Activated CD8-positive, alpha-beta memory T cell treated with anti-CD3 and anti-CD28 coated beads for 4 hours (primary cell): ENCODE measurements around the gene CPSF3.

Experiments
- DNase-seq, 2 donors: peaks; one replicate each; pipeline ENCODE4 v3.0.0-alpha.2; 2020; ENCODE audit warnings: low read depth in 2 of 2

The CPSF3 gene

DNA sequence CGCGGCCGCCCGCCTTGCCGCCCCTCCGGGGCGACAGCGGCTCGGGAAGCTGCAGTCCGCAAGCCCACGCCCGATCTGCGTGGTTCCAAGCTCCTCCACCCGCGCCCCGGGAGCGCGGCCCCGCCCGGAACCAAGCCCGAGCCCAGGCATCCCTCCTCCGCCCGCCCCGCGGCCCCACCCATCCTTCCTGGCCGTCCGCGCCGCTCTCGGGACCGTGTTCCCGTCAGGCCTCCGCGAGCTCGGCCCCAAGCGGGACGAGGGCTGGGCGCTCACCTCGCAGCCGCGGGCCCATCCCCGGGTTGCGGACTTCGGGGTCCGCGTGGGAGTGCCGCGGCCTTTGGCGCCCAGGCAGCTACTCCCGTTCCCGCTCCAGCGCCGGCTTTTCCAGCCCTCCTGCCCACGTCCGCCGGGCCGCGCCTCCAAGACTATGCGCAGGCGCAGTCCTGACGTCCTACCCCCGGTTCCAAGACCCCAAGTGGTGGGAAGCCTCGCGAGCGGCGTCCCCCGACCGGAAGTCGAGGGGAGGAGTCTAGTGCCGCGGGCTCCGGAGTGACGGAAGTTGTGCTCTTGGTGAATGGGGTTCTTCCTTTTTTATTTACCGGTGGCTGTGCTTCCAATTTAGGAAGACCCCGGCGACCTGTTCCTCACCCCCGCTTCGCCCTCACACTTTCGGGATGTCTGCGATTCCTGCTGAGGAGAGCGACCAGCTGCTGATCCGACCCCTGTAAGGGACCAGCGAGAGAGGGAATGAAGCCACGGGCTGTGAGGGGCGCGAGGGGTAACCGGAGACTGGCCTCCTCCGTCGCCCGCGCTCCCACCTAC is at the start of gene CPSF3, which contains the start of gene ITGB1BP1:
TSS of gene CPSF3 (plus strand) at position 555 of the 822 bp plus-strand sequence. CDS start at position 675, 120 bp downstream.
TSS of gene ITGB1BP1 (minus strand) at position 429 of the 822 bp plus-strand sequence. CDS start 4,831 bp downstream, outside the sequence.
- peak; percentile 95 for DNase-seq

DNA sequence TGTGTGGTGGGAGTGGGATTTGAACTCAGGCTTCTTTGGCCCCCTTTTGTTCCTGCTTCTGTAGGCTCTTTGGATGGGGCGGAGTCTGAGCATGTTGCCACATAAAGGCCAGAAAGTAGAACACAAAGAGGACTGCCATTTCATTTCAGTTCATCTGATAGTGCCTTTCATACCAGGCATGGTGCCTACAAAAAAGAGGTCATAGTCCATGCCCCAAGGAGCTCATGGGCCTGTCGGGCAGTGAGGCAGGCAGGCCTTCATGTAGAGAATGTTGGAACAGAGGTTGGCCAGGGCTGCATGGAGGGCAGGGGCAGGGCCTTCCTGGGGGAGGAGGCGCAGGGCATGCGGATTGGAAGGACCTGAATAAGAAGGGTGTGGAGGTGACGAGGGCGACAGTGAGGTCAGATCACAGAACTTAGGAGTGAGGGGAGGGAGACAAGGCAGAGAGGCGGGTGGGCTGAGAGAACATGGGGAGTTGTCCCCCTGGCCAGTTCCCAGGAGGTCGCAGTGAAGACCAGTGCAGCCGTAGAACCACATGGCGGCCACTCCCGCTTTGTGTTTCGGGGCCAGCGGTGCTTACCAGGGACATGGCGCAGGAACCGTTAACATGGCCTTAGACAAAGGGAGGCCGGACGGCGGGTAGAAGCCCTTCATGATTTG is 49.3 kb upstream of the CPSF3 start:
- DNase-seq, result no peak

DNA sequence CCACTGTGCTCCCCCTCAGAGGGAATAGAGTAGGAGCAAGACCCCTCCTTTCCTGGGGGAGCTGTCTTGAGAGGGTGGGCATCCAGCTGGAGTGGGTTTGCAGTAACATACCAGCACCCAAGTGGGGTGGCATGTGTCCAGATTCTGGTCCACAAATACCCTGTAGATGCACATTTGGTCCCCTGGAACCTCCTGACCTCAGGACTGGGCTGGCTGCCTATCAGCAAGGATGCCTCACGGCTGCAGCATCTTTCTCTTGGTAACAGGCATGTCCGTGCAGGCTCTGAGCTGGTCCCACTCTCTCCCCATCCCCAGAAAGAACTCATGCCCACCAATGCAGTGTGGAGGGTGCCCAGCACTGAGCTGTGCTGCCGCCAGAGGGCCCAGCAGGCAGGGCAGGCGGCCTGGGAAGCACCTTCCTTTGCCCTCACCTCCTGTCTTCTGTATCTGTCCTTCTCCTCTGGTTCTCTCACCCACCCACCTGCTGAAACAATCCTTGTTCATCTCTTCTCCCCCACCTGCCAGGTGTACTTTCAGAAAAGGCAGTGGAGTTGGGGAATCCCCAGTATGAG is 47.5 kb upstream of the CPSF3 start:
- DNase-seq, result no peak

DNA sequence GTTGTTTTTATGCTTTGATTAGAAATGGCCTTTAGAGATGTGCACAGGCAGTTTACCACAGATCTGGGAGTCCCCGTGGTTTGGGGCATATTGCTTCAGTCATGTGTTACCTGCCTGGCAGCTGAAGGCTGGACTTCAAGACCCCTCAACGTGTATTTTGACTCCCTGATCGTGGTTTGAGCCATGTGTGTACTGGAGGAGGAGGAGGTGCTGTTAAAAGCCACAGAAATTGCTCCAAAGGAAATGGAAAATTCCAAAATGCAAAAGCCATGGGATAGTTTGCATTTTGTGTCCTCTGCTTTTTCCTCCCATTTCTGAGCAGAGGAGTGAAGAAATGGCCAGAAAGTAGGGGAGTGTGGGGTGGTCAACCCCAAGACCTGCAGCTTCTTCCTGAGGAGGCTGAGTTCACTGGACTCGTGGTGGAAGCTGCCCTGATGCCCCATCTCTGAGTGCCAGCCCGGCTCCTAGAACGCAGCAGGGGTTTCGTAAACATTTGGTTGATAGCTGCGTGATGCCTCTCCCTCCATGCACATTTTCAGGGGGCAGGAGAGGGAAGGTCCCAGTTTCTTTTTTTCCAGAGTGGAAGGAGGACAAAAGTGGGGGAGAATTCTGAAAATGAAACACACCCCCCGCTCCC is 45.9 kb upstream of the CPSF3 start:
- no peak for DNase-seq

DNA sequence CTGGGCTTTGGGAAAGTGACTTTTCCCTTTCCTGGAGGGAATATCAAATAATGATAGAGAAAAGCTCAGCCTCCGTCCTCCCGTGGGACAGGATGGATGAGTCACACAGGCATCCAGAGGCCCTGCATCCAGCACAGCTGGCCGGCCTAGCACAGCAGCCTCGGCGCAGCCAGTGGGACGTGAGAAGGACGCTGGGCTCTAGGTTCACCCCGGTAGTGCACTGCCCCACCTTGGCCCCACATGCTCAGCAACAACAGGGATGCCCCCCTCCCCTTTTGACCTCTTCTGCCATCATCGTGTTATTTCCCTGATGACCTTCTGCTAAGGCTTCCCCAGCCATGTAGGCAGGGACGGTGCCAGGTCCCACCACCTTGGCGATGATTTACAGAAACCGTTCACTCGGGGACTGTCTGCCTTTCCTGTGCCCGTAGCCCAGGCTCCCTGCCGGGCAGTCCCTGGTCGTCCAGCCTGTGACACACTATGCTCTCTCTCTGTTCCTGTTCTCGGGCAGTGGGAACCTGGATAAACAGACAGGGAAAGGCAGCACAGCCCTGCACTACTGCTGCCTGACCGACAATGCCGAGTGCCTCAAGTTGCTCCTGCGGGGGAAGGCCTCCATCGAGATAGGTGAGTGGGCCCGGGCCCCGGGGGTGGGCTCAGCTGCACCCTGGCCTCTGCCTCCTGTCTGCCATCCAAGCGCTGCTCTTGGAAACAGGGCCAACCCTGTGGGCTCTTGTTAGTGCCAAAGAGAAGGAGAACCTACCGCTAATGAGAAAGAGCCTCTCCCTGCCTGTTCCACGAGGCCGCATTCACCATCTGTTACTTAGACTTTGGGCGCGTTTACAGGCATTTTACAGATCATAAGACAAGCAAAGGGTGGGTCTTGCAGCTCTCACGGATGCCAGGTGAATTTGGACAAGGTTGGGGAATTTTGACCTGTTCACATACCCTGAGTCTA is 44.7 kb upstream of the CPSF3 start:
- DNase-seq, result no peak

DNA sequence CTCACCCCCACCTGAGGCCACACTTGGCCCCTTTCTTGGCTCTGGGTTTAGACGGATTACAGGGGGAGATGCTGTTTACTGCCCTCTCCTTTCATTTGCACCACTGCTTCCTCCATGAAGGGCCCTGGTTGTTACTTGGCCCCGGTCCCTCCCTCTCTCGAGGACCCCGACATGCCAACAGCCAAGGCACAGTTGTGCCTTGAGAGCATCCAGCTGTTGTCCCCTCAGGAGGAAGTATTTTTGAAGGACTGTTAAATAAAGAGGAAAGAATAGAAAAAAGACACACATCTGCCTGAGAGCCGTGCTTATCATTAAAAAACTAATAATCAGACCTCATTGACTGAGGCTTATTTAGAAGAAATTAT is 44.1 kb upstream of the CPSF3 start:
- no peak for DNase-seq

DNA sequence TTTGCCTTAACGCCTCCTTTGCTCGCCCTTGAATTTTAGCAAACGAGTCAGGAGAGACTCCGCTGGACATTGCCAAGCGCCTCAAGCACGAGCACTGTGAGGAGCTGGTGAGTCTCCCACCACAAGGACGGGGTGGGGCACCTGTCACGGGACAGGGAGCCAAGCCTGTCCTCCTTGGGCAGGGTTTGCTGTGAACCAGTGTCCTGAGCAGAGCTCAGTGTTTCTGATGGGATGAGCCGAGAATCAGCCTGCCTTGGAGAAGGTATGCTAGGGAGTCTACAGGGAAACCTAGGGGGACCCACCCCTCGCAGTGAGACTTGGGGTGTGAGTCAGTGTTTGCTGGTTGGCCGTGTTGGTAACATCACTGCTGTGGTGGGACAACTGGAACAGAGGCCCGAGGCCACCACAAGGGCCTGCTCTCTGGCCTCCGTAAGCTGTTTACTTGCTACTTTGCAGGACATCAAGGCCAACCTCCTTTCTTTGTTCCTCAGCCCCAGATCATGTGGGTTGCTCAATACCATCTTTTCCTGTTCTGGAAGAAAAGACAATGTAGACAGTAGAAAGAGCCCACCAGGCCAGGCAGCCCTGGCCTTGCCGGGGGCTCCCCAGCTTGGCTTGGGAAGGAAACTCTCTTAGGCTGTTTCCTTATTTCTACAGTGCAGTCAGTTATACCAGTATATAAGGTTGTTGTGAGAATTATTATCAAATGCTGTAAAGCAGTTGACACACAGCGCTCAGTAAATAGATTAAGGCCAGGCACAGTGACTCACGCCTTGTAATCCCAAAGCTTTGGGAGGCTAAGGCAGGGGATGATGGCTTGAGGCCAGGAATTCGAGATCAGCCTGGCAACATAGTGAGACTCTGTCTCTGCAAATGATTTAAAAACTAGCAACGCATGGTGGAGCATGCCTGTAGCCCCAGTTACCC is 42.5 kb upstream of the CPSF3 start:
- no peak for DNase-seq

DNA sequence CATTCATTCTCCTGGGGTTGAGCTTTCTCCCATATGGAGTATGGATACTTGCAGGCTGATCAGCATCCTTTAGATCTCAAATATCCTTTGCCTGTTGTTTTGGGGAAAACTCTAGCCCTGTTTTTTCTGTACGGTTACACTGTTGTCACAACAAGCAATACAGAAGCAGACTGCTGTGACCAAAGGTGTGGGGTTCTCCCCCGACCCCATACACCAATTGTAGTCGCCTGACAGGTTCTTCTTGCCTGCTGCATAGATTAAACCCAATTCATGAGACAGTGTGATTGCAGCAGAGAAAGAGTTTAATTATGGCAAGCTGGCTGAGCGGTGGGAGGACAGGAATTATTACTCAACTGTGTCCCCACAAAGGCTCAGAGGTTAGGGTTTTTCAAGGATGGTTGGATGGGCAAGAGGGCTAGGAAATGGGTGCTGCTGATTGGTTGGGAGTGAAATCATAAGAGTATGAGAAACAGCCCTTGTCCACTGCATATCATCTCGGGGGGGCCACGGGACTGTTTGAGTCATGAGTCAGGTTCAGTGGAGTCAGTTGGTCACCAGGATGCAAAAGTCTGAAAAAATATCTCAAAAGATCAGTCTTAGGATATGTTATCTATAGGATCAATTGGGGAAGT is 40.7 kb upstream of the CPSF3 start:
- no peak for DNase-seq

DNA sequence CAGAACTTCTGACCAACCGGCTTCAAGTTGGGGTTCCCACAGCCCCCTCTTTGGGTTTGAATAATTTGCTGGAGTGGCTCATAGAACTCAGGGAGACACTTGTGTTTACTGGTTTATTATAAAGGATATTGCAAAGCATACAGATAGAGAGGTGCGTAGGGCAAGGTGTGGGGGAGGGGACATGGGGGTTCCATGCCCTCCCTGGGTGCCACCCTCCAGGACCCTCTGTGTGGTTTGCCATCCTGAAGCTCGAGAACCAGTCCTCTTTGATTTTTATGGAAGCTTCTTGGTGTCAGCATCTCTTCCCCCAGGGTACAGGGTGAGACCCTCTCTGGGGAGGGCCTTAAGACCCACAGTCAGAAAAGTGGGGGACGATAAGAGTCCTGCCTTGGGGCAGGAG is 38.9 kb upstream of the CPSF3 start:
- DNase-seq, result no peak

DNA sequence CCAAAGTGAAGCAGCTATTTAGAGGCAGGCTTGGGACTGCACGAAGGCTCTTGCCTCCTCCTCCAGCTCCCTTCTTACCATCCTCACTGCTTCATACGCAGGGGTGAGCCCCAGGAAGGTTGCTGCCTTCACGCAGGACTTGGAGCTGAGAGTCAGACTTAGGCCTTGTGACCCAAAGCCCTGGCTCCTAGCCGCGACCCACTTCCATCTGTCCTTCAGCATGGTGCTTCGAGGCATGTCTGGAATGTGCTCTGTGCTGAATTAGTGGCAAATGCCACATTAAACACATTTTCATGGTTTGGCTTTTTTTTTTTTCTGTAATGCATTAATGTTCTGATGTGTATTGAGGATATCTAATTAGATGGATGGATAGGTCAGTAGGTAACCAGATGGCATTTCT is 37.6 kb upstream of the CPSF3 start:
- DNase-seq, result no peak

DNA sequence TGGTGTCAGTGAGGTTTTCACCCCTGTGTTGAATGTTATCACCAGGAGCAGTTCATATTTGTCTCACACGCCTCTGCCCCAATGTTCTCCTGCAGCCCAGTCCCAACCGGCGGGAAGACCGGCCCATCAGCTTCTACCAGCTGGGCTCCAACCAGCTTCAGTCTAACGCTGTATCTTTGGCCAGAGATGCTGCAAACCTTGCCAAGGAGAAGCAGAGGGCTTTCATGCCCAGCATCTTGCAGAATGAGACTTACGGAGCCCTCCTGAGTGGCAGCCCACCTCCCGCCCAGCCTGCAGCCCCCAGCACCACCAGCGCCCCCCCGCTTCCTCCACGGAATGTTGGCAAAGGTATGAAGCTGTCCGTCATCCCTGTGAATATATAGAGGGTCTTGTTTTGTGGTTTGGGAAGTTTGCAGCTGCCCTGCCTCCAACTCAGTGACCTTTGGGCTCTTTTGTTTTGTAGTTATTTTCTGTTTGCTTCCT is 35.2 kb upstream of the CPSF3 start:
- DNase-seq, result no peak

DNA sequence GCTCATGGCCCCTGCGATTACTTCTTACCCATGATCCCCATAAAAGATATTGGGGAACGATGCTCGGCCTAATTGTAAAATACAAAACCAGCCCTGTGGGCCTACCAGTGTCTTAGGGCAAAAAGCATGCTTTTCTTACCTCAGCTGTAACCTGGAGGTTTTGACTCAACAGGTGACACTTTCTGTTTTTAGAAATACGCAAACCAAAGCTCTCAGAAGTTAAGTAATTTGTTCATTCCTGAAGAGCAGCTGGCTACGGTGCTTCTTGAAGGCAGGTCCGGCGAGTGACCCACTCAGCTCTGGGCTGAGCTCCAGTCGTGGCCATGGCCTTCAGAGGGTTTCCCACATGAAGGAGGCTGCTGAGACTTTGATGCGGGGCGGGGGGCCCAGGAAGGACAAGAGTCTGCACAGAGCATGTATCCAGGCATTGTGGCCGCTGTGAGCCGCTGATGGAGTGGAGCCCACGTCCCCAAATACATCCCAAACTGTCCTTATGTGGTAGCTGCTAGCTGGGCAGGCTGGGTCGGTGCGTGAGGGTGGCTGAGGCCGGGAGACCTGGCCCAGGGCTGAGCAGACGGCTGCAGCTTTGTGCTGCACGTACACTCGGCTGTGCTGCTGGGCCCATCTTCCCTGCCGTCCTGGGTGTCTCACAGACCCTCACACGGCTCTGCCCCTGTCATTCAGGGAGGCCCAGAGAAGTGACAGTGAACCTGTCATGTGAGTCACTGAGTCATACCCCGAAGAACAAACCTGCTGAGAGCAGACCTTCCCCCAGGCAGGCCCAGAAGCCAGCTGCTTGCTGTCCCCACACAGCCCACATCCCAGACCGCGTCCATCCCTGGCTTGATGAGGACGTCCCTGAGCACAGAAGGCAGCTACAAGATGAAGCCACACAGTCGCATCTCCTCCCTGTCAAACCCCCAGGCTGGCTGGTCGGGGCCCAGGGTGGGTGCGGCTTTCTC is 34.2 kb upstream of the CPSF3 start:
- DNase-seq, result no peak

DNA sequence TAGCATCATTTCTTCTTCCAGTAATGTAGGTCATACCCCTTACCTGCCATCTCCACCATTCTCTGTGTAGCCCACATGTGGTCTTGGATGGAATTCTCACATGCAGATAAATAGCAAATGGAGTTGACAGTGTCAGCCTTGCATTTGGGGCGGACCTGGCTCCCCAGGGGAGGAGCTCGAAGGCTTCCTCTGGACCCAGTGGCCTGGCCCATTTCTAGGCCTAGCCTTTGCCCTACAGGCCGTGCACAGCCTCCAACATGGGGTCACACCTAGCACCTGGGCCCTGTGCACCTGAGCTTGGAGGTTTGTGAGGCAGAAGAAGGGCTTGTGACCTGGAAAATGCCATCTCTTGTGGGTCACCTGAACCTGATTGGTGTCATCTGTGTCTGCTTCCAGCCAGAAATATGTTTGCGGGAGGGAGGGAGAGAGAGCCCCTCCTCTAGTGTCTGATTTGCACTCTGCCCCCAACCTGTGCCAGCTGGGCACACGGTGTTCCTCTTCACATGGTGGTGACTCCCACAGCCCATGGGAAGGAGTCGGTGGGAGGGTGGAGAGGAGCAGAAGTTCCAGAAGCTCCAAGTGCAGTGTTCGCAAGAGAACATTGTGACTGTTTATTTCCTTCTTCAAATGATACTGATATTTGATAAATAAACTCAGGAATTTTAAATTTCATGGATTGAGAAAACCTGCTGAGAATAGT is 33.2 kb upstream of the CPSF3 start:
- DNase-seq, result no peak

DNA sequence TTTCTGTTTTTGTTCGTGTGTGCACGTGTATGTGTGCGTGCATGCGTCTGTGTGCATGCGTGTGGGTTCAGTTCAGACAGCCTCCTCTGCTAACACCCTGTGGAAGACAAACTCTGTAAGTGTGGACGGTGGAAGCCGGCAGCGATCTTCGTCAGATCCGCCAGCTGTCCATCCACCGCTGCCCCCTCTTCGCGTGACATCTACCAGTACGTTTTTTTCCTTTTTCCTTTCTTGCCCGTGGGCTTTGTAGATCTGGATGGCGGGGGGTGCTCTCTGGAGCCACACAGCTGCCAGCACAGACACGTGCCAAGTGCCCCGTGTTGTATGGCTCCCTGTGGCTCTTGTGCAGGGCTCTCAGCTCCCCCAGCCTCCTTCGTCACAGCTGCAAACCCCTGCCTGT is 32.5 kb upstream of the CPSF3 start:
- DNase-seq, result no peak

DNA sequence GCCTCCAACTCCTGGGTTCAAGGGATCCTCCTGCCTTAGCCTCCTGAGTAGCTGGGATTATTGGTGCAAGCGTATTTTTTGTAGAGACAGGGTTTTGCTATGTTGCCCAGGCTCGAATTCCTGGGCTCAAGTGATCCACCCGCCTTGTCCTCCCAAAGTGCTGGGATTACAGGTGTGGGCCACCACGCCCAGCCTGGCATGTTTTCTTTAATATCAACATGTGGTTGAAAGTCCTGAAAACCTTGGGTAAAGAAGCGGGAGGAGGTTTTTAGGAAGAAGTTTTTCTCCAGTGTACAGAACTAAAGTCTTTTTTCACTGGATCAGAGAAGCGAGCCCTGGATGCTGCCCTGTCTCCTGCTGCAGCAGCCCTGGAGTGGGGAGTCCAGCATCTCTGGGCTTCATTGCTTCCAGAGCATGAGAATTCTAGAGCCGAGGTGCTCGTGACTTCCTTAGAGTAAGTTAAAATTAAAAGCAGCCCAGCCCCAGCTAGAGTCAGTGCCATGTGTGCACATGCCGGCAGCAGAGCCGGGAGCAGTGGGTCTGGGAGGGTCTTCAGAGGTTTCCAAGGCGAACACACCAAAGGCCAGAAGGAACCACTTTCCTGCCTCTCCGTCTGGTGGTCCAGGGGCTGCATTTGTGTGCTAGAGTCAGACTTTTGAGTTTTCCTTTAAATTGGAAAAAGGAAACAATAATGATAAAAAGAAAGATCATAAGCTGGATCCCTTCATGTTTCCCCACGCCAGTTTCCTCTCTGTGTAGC is 31.3 kb upstream of the CPSF3 start:
- no peak for DNase-seq

DNA sequence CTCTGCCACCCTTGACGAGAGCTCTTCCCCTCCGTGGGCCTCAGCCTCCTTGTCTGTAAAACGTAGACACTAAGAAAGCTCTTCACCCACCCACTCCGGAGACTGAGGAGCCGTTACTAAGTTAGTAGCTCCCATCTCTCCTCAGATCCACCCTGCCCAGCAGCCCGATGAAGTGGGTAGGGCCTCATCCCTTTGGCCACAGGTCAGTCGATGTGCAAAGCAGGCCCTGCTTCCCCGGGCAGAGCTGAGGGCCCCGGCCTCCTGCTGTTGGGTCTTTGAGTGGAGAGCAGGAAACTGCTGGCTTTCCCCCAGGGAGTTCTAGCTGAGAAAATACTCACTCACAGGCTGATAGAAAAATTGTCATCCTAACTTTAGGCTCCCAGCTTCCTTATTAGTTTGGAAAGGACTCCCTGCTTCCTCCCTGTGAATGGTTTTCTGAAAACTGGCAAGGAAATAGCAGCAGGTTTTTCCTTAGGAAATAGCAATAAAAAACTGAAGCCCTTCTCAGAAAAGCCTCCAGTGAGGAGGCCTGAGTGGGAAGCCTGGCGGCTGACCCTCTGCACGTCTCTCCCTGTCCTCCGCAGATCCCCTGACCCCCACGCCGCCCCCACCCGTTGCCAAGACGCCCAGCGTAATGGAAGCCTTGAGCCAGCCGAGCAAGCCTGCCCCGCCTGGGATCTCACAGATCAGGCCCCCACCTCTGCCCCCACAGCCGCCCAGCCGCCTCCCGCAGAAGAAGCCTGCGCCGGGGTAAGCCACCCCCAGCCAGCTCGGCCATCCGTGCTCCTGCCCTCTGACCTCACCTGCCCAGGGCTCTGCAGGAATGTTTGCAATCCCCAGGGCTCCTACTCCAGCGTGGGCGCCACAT is 30.3 kb upstream of the CPSF3 start:
- no peak for DNase-seq
